ENCODE measurements around the gene CRYGD. TPM values are rescaled to one million over a fixed set of nuclear protein-coding genes. Genes with fewer than 3 reads are reported as not detected.
A peak's percentile ranks its signal among the peaks of the same experiment; 100 is the strongest.
"Not testable (repeated sequence)": the region's sequence is repeated elsewhere in the genome, so short reads cannot be mapped to it uniquely, and the experiment has no call there.

CRYGD gene
- total RNA-seq, 1 donor from 2014 or later: not detected

DNA sequence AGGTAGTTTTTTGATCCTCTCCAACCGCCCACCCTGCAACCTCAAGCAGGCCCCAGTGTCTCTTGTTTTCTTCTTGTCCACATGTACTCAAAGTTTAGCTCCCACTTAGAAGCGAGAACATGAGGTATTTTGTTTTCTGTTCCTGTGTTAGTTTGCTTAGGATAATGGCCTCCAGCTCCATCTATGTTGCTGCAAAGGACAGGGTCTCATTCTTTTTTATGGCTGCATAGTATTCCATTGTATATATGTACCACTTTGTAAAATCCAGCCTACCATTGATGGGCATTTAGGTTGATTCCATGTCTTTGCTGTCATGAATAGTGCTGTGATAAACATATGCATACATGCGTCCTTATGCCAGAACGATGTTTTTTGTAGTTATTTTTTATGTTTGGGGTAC is 2.8 kb upstream of the CRYGD start:
- Mint-ChIP-seq H3K36me3 (no peaks in the 10 kb centered on the region), H3K9me3 (no peaks in the 10 kb centered on the region), H3K27me3 (peaks cover 4% of the 10 kb centered on the region), H3K4me3 (no peak overlapping the region), H3K27ac (no peak overlapping the region), H3K4me1 (ENCODE audit: unreplicated experiment) (peaks cover 15% of the 10 kb centered on the region)
- TF ChIP-seq, protein P1, sequence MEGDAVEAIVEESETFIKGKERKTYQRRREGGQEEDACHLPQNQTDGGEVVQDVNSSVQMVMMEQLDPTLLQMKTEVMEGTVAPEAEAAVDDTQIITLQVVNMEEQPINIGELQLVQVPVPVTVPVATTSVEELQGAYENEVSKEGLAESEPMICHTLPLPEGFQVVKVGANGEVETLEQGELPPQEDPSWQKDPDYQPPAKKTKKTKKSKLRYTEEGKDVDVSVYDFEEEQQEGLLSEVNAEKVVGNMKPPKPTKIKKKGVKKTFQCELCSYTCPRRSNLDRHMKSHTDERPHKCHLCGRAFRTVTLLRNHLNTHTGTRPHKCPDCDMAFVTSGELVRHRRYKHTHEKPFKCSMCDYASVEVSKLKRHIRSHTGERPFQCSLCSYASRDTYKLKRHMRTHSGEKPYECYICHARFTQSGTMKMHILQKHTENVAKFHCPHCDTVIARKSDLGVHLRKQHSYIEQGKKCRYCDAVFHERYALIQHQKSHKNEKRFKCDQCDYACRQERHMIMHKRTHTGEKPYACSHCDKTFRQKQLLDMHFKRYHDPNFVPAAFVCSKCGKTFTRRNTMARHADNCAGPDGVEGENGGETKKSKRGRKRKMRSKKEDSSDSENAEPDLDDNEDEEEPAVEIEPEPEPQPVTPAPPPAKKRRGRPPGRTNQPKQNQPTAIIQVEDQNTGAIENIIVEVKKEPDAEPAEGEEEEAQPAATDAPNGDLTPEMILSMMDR (conservative IDR thresholded peaks at IDR 0.05): no peak
- DNase-seq (ENCODE audit: extremely low spot score, unreplicated experiment): no peak

DNA sequence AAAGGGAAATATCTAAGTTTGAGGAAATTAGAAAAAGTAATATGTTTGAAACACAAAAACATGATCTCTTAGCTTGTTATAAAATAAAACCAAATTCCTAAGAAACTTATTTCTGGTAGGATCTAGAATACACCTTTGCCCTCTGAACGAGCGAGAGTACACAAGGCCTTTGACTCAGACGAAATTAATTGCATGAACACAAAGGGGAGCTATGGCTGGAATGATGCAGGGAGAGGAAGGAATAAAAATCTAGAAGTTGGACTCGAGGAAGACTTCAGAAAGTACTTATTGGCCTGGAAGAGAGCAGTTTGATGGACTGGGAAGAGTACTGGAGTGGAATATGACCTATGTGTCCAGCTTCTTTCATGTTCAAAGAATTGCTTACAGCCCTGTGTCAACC is 927 bp upstream of the CRYGD start:
- Mint-ChIP-seq H3K27ac (no peak overlapping the region), H3K9me3 (no peaks in the 10 kb centered on the region), H3K36me3 (no peaks in the 10 kb centered on the region), H3K4me1 (ENCODE audit: unreplicated experiment) (peaks cover 7% of the 10 kb centered on the region), H3K4me3 (no peak overlapping the region), H3K27me3 (peaks cover 4% of the 10 kb centered on the region)
- TF ChIP-seq, protein P1 (conservative IDR thresholded peaks at IDR 0.05): no peak
- no peak for DNase-seq (ENCODE audit: extremely low spot score, unreplicated experiment)

DNA sequence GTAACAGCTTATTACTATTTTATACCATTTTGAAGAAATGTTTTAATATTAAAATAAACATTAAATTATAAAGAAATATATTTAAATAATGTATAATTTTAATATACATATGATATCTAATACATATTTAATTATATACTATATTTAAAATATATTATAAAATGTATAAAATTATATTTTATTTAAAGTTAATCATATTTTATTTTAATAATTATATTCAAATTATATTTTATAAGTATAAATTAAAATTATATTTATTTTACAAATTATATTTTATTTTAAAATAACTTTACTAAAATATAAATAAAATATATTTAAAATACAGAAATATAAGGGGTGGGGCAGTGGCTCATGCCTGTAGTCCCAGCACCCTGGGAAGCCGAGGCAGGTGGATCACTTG is 2.1 kb downstream of the CRYGD start:
- H3K4me3 Mint-ChIP-seq: no peak overlapping the region
- no peak overlapping the region for H3K27ac Mint-ChIP-seq
- H3K4me1 Mint-ChIP-seq (ENCODE audit: unreplicated experiment): no peaks in the 10 kb centered on the region
- peaks cover under 1% of the 10 kb centered on the region for H3K9me3 Mint-ChIP-seq
- TF ChIP-seq, protein P1 (conservative IDR thresholded peaks at IDR 0.05): no peak
- no peaks in the 10 kb centered on the region for H3K36me3 Mint-ChIP-seq
- peaks cover 4% of the 10 kb centered on the region for H3K27me3 Mint-ChIP-seq
- no peak for DNase-seq (ENCODE audit: extremely low spot score, unreplicated experiment)

DNA sequence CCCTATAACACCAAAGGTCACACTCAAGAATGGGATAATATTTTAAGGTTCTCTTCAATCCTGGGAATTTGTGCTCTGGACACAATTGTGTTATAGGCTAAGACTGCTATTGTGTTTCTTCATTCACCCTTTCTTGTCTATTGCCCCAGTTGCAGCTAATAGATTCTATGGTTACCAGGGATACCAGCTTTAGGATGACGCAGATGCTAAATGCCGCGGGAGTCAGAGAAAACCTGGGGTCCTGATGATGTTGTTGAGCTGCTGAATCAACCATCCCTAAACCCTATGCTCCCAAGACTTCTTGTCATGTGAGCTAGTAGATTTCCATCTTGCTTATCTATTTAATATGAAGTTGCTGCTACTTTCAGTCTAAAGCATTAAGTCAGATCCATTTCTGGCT is 5.4 kb downstream of the CRYGD start:
- H3K27ac Mint-ChIP-seq: no peak overlapping the region

DNA sequence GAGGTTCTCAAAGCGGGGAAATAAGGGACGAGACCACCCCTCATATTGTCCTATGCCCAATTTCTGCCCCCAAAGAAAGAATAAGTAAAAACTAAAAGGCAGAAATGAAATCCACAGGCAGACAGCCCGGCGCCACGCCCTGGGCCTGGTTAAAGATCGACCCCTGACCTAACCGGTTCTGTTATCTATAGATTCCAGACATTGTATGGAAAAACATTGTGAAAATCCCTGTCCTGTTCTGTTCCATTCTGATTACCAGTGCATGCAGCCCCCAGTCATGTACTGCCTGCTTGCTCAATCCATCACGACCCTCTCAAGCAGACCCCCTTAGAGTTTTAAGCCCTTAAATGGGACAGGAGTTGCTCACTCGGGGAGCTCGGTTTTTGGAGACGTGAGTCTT is 6.9 kb downstream of the CRYGD start:
- peaks cover 12% of the 10 kb centered on the region for H3K4me1 Mint-ChIP-seq (ENCODE audit: unreplicated experiment)
- H3K27ac Mint-ChIP-seq; DNase-seq (ENCODE audit: extremely low spot score, unreplicated experiment); H3K27me3 Mint-ChIP-seq; H3K4me3 Mint-ChIP-seq; H3K9me3 Mint-ChIP-seq; H3K36me3 Mint-ChIP-seq: not testable (repeated sequence)

More for the DNA sequence above, 5.4 kb downstream of the CRYGD start:
- no peaks in the 10 kb centered on the region for H3K36me3 Mint-ChIP-seq
- H3K4me1 Mint-ChIP-seq (ENCODE audit: unreplicated experiment): no peaks in the 10 kb centered on the region
- peaks cover 3% of the 10 kb centered on the region for H3K27me3 Mint-ChIP-seq
- TF ChIP-seq, protein P1 (conservative IDR thresholded peaks at IDR 0.05): no peak
- H3K9me3 Mint-ChIP-seq: peaks cover 4% of the 10 kb centered on the region
- no peak overlapping the region for H3K4me3 Mint-ChIP-seq
- DNase-seq (ENCODE audit: extremely low spot score, unreplicated experiment): no peak

DNA sequence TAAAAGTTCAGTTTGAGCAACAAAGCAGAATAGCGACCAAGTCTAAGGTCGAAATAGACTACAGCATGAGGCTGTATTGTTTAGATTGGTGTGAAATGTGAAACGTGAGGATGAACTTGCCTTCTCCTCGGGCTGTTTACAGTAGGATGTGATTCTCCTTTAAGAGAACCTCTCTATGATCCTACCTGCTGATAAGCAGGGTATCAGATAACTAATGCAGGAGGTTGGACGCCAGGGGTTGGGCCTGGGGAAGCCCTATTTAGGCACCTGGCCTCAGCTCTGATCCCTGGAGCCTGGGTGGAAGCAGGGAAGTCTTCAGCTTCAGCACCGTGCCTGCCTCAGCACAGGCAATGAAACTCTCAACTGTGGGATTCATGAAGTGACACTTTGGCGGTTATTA is 11.4 kb downstream of the CRYGD start:
- Mint-ChIP-seq H3K4me3 (peak overlapping the region; percentile 75), H3K36me3 (no peaks in the 10 kb centered on the region), H3K9me3 (peaks cover 4% of the 10 kb centered on the region), H3K4me1 (ENCODE audit: unreplicated experiment) (peaks cover 16% of the 10 kb centered on the region), H3K27me3 (peaks cover 12% of the 10 kb centered on the region), H3K27ac (no peak overlapping the region)
- DNase-seq (ENCODE audit: extremely low spot score, unreplicated experiment): peak; percentile 45
- TF ChIP-seq, protein P1 (conservative IDR thresholded peaks at IDR 0.05): no peak

DNA sequence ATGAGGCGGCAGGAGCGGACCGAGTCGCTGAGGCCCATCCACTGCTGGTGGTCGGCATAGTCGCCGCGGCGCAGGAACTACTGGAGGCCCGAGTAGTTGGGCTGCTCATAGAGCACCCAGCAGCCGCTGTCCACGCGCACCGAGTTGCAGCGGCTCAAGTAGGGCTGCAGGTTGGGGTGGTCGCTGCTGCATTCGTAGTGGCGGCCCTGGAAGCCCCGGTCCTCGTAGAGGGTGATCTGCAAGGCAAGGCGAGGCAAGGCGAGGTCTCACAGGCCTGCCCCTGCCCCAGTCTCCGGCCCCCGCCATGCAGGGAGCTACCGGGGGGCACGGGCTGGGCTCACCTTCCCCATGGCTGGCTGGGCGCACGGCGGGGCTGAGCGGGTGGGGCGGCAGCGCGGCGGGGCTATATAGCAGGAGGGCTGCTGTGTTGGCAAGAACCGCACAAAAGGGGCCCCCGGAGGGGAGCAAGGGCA is 12.0 kb downstream of the CRYGD start:
- H3K9me3 Mint-ChIP-seq, H3K36me3 Mint-ChIP-seq, H3K27ac Mint-ChIP-seq: not testable (repeated sequence)
- Mint-ChIP-seq H3K4me1 (ENCODE audit: unreplicated experiment) (peaks cover 16% of the 10 kb centered on the region), H3K4me3 (peak overlapping the region; percentile 75), H3K27me3 (peaks cover 12% of the 10 kb centered on the region)
- DNase-seq (ENCODE audit: extremely low spot score, unreplicated experiment): peak; percentile 61

All from type B pancreatic cell (in vitro differentiated cells).